Activated gamma-delta T cell treated with Interleukin-2 at 50 U/mL for 16 hours (primary cell): ENCODE data around the gene KLF4.

Experiments
- DNase-seq: peaks from one replicate; pipeline ENCODE4 v3.0.0-alpha.2; 2020

KLF4 gene

GRCh38 chr9:107487521-107488374 lies 1.8 kb downstream of the KLF4 start:
- no peak for DNase-seq

GRCh38 chr9:107486674-107487520 lies 2.7 kb downstream of the KLF4 start:
- DNase-seq: no peak

GRCh38 chr9:107485458-107486043 lies 4.0 kb downstream of the KLF4 start:
- no peak for DNase-seq

GRCh38 chr9:107484117-107484723 lies 5.3 kb downstream of the KLF4 start:
- no peak for DNase-seq

GRCh38 chr9:107483666-107484065 lies 5.9 kb downstream of the KLF4 start:
- DNase-seq: no peak

GRCh38 chr9:107481035-107481434 lies 8.5 kb downstream of the KLF4 start:
- DNase-seq: no peak

GRCh38 chr9:107480386-107480789 lies 9.2 kb downstream of the KLF4 start:
- DNase-seq: no peak

- DNase-seq: no peak
Measured at GRCh38 chr9:107478805-107479204, 10.8 kb downstream of the KLF4 start.

GRCh38 chr9:107474124-107474523 lies 15.4 kb downstream of the KLF4 start:
- DNase-seq: no peak

GRCh38 chr9:107472581-107473340 lies 16.8 kb downstream of the KLF4 start:
- DNase-seq: no peak

- no peak for DNase-seq
Measured at GRCh38 chr9:107471552-107471951, 18.0 kb downstream of the KLF4 start.

GRCh38 chr9:107467416-107467815 lies 22.2 kb downstream of the KLF4 start:
- no peak for DNase-seq

- DNase-seq: no peak
Measured at GRCh38 chr9:107466826-107467225, 22.7 kb downstream of the KLF4 start.

GRCh38 chr9:107465467-107466451 lies 23.8 kb downstream of the KLF4 start:
- DNase-seq: no peak

- DNase-seq: no peak
Measured at GRCh38 chr9:107464516-107464915, 25.1 kb downstream of the KLF4 start.

GRCh38 chr9:107462691-107463090 lies 26.9 kb downstream of the KLF4 start:
- no peak for DNase-seq

GRCh38 chr9:107460153-107461023 lies 29.2 kb downstream of the KLF4 start:
- DNase-seq: no peak

- no peak for DNase-seq
Measured at GRCh38 chr9:107455425-107456135, 34.0 kb downstream of the KLF4 start.

GRCh38 chr9:107453479-107453878 lies 36.1 kb downstream of the KLF4 start:
- no peak for DNase-seq
